GM21786 (cell line): Measurements from ENCODE around the gene SLC45A1.

ENCODE experiments used
- ATAC-seq: cut with Tn5 transposase; IDR thresholded peaks from one replicate; pipeline ENCODE4 v1.9.1; 2021; ENCODE audit not compliant: unreplicated experiment

Gene SLC45A1

GRCh38 chr1:8311068-8311718 lies 6.7 kb upstream of the SLC45A1 start:
- ATAC-seq = no peak

- ATAC-seq = no peak
Observed at GRCh38 chr1:8312235-8313218, 5.4 kb upstream of the SLC45A1 start.

DNA sequence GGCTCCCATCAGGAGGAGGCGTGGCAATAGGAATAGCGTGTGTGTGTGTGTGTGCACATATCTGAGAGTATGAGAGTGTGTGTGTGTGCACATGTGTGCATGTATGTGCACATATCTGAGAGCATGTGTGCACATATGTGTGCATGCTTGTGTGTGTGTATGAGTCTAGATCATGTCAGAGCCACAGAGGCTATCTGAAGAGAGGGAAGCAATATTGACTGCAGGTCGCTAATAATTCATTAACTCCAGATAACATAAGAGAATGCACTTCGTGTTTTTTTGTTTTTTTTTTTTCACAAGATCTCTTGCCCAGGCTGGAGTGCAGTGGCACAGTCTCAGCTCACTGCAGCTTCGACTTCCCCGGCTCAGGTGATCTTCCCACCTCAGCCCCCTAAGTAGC lies 4.7 kb upstream of the SLC45A1 start:
- ATAC-seq = no peak

DNA sequence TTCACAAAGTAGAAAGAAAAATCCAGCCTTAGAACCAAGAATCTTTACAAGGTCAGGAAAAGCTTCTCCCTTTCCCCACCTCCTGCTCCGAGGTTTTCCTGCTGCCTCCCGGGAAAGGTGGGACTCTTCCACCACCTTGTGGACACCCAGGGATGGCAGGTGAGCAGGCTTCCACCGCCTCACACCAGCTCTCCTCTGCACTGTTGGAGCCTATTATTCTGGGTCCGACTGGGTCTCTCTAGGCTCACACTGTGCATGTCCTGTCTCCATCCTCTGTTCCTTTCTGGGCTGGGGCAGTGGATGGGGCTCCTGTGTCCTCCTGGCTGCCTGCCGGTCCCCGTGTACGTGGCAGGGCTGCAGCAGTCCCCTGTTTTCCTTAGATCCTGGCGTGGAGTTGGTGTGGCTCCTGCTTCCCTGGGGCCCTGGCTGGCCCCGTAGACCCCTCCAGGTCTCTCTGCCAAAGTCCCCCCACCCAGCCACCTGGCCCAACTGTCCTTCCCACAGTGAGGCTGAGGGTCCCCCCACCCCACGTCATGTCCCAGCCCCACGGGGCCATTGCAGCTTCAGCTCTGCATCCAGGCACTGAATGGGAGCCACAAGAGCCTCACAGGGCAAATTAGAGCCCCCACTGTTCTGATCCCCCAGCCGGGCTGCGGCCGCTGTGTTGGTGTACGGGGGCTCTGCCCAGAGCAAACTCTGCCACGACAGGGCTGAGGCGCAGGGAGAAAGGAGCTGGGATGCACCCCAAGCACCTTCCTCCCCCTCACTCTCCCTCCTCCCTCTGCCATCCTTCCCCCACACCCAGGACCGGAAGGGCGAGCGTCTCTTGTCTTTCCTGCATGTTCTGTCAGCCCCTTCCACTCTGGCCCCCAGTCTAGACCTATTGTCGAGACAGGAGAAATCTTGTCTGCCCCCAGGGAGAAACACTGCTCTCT lies 3.3 kb upstream of the SLC45A1 start:
- no peak for ATAC-seq

DNA sequence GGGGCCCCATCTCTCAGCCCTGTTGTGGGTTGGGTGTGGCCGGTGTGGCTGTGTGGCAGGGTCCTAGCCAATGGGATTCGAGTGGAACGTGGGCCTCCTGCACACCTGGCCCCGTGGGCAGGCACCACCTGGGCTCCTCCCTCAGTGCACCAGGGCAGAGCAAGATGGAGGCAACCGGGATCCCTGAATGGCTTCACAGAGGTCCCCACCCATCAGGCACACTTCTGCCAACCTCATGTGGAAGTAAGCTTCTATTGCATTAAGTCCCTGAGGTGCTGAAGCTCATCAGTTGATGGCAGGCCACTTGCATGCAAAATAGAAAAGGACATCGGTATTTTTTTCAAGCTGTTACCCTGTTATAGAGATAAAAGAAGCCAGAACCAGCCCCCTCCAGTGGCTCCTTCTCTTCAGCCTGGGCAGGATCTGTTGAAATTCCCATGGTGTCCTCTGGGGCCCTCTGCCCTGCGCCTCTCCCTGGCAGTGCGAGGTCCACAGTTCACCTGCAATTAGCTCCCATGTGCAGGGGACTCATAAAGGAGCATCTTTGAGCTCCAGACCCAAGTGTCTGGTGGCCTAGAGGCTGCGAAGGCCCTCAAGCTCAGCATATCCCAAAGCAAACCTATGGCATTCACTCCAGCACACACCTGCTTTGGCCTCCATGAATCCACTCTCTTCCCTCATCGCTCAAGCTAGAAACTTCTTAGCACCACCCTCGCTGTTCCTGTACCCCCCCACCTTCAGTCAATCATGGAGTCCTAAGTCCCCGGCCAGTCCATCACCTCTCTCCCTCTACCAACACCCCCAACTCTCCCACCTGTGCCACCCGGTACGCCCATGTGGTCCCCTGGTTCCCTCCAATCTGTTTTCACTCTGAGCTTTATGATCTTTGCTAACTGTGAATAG lies 2.1 kb upstream of the SLC45A1 start:
- no peak for ATAC-seq

- ATAC-seq = no peak
Observed at GRCh38 chr1:8318436-8318835, 522 bp downstream of the SLC45A1 start.

GRCh38 chr1:8321612-8322011 lies 3.7 kb downstream of the SLC45A1 start:
- no peak for ATAC-seq

DNA sequence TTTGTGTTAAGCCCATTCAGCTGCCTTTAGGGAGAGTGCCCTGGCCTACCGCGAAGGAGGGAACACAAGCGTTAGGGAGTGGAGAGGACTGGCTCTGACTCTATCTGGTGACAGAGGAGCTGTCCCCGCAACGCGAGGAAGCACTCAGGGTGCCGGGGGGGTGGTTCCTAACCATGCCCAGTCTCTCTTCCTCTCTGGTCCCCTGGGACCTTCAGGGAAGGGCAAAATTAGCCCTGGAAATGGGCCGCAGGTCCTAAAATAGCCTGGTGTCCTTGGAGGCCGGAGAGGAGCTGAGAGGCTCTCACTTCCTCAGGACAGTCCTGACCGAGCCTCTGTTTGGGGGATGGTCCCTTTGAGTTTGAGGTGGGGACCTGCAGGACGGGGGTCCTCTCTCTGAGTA lies 5.8 kb downstream of the SLC45A1 start:
- ATAC-seq = no peak

- no peak for ATAC-seq
Observed at GRCh38 chr1:8324176-8324810, 6.4 kb downstream of the SLC45A1 start.

DNA sequence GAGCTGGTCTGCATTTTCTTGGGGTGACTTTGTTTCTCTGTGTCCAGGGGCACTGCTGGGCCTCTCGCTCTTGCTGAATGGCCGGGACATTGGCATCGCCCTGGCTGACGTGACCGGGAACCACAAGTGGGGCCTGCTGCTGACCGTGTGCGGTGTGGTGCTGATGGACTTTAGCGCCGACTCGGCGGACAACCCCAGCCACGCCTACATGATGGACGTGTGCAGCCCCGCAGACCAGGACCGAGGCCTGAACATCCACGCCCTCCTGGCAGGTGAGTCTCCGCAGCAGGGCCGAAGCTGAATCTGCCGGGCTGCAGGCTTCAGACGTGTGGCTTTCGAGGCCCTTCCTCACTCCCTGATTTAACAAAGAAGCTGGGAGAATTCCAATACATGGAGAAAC lies 7.9 kb downstream of the SLC45A1 start:
- no peak for ATAC-seq

DNA sequence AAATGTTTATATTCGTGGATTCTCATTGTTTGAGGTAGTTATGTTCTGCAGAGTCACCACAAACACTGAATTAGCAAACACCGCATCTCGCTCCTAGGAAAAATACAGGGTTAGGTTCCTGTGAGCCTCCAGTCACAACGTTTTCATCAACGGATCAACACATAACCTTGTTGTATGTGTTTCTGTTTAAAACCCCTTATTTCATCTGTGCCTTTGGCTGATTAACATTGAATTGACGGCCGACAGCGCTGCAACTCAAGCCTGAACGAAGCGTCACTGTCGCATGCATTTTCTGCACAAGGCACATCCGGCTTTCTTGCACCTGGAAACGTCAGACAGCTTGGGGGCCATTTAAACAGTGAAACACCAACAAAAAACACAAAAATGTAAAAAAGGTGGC lies 8.4 kb downstream of the SLC45A1 start:
- ATAC-seq = no peak

- no peak for ATAC-seq
Observed at GRCh38 chr1:8328271-8328670, 10.4 kb downstream of the SLC45A1 start.

GRCh38 chr1:8329439-8329838 lies 11.5 kb downstream of the SLC45A1 start:
- ATAC-seq = no peak

- no peak for ATAC-seq
Observed at GRCh38 chr1:8329858-8330257, 11.9 kb downstream of the SLC45A1 start.

DNA sequence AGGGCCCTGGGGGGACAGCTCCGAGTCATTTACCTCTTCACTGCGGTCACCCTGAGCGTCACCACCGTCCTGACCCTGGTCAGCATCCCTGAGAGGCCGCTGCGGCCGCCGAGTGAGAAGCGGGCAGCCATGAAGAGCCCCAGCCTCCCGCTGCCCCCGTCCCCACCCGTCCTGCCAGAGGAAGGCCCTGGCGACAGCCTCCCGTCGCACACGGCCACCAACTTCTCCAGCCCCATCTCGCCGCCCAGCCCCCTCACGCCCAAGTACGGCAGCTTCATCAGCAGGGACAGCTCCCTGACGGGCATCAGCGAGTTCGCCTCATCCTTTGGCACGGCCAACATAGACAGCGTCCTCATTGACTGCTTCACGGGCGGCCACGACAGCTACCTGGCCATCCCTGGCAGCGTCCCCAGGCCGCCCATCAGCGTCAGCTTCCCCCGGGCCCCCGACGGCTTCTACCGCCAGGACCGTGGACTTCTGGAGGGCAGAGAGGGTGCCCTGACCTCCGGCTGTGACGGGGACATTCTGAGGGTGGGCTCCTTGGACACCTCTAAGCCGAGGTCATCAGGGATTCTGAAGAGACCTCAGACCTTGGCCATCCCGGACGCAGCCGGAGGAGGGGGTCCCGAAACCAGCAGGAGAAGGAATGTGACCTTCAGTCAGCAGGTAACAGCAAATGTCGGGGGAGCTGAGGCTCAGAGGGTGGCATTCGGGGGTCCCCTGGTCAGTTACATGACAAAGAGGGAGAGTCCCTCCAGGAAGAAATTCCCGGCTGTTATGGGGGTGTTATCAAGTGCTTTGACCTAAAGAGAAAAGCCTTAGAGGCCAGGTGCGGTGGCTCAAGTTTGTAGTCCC lies 12.6 kb downstream of the SLC45A1 start:
- no peak for ATAC-seq

DNA sequence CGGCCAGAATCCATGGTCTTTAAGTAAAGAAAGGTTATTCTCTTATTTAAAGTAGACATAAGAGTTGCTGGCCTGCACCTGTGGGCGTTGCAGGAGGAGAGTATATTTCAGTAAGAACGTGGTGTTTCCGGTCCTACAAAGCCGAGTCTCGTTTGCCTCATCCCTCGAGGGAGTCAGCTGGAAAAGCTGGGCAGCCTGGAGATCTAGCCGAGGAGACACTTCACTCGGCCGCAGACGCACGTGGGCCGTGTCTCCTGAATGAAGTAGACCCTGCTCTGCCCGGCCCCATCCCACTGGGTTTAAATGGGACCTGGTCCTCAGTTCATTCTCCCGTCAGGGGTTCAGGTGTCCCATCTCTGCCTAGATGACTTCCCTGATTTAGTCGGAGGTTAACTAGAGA lies 14.9 kb downstream of the SLC45A1 start:
- ATAC-seq = no peak

- ATAC-seq = no peak
Observed at GRCh38 chr1:8333246-8333987, 15.5 kb downstream of the SLC45A1 start.
